Spleen (tissue), 7 donors: ENCODE measurements around the gene ADM.

Experiments used
- POLR2A ChIP-seq, 3 donors: fragments of 450-650 bp; IDR thresholded peaks; one replicate each; pipeline ENCODE4 v1.5.1; 2017; ENCODE audit warnings: antibody characterized with exemption in 3 of 3, mild to moderate bottlenecking in 1 of 3
- POLR2AphosphoS5 ChIP-seq, 3 donors: sonication (generic); formaldehyde crosslinking; IDR thresholded peaks; one replicate each; pipeline ENCODE4 v1.5.1; 2017; ENCODE audit warnings: antibody characterized with exemption in 3 of 3
- TF ChIP-seq, protein P1 (sequence below), 11 experiments: fragments of 200-600 bp in 7 of 11; fragments of 450-650 bp in 4 of 11; sonication (generic) in 4 of 11; IDR thresholded peaks in 8 of 11; conservative IDR thresholded peaks in 3 of 11; 1 replicate in 7 of 11; 2 replicates in 4 of 11; pipeline versions ENCODE4 v1.4.0 to v1.8.0; 2016 to 2021; ENCODE audit warnings: antibody characterized with exemption in 11 of 11, inconsistent platforms in 4 of 11, mild to moderate bottlenecking in 1 of 11
- donor health status: DM: no; HTN: no; CAD: no; lungs with moderate emphysema.
- donor health status: DM: no; HTN: no; CAD: no.
- donor health status: DM: no; HTN: no; CAD: no.

DNA sequence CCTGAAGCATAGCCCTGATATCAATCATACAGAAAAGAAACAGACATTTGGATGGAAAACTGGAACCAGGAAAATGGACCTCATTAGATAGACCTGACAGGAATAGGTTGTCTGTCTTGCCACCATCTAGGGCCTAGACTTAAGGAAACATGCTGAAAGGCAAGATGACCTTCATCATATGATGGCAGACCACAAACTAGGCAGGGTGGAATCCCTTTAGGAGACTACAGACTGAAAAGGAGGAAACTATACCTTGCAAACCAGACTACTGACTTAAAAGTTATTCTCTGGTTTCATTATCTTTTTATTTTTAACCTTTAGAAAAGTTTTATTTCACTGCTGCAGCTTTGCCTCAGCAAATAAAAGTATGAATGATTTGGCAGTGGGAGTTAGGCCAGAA, 31.1 kb upstream of the ADM start:
- TF ChIP-seq POLR2A (IDR thresholded peaks at IDR 0.05) (no peak), POLR2AphosphoS5 (IDR thresholded peaks at IDR 0.05) (no peak)
- TF ChIP-seq, protein P1, sequence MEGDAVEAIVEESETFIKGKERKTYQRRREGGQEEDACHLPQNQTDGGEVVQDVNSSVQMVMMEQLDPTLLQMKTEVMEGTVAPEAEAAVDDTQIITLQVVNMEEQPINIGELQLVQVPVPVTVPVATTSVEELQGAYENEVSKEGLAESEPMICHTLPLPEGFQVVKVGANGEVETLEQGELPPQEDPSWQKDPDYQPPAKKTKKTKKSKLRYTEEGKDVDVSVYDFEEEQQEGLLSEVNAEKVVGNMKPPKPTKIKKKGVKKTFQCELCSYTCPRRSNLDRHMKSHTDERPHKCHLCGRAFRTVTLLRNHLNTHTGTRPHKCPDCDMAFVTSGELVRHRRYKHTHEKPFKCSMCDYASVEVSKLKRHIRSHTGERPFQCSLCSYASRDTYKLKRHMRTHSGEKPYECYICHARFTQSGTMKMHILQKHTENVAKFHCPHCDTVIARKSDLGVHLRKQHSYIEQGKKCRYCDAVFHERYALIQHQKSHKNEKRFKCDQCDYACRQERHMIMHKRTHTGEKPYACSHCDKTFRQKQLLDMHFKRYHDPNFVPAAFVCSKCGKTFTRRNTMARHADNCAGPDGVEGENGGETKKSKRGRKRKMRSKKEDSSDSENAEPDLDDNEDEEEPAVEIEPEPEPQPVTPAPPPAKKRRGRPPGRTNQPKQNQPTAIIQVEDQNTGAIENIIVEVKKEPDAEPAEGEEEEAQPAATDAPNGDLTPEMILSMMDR (IDR thresholded peaks at IDR 0.05 in 8 of 11, conservative IDR thresholded peaks at IDR 0.05 in 3 of 11), result no peak
